Liver (tissue), 9 donors: Measurements from ENCODE around the gene SKI. TPM values are rescaled to one million over a fixed set of nuclear protein-coding genes. Genes with fewer than 3 reads are reported as not detected.
A peak's percentile ranks its signal among the peaks of the same experiment; 100 is the strongest.

Experiments used
- DNase-seq: peaks from one replicate; pipeline ENCODE4 v3.0.0-alpha.2; 2017; ENCODE audit warnings: low spot score
- H3K27ac ChIP-seq, 2 donors: one replicate each; pipeline ENCODE4 v1.7.0; 2013; ENCODE audit warnings: inconsistent platforms in 2 of 2, low read length in 2 of 2, control low read depth in 1 of 2, low read depth in 1 of 2, mild to moderate bottlenecking in 1 of 2
- H3K27me3 ChIP-seq, 4 donors: one replicate each; pipeline versions ENCODE4 v1.6.1 to v1.7.0; 2013; ENCODE audit warnings: low read length in 3 of 4, inconsistent platforms in 1 of 4, mild to moderate bottlenecking in 1 of 4, moderate library complexity in 1 of 4; ENCODE audit not compliant: control insufficient read depth in 4 of 4, insufficient read depth in 4 of 4
- H3K36me3 ChIP-seq, 4 donors: one replicate each; pipeline versions ENCODE4 v1.6.1 to v1.7.0; 2013; ENCODE audit warnings: low read length in 3 of 4, mild to moderate bottlenecking in 3 of 4, low read depth in 1 of 4, moderate library complexity in 1 of 4; ENCODE audit not compliant: control insufficient read depth in 4 of 4, insufficient read depth in 3 of 4
- H3K4me1 ChIP-seq, 4 donors: one replicate each; pipeline versions ENCODE4 v1.6.1 to v1.7.0; 2013; ENCODE audit warnings: low read length in 3 of 4, mild to moderate bottlenecking in 3 of 4, moderate library complexity in 1 of 4; ENCODE audit not compliant: control insufficient read depth in 4 of 4, insufficient read depth in 4 of 4
- H3K4me3 ChIP-seq, 3 donors: one replicate each; pipeline versions ENCODE4 v1.6.1 to v1.7.0; 2013; ENCODE audit warnings: low read length in 3 of 3, control low read depth in 1 of 3, low read depth in 1 of 3, mild to moderate bottlenecking in 1 of 3
- H3K9ac ChIP-seq, 2 donors: one replicate each; pipeline ENCODE4 v1.7.0; 2013; ENCODE audit warnings: low read length in 2 of 2, mild to moderate bottlenecking in 2 of 2, moderate library complexity in 2 of 2, control low read depth in 1 of 2, low read depth in 1 of 2
- H3K9me3 ChIP-seq, 4 donors: one replicate each; pipeline versions ENCODE4 v1.6.1 to v1.7.0; 2013; ENCODE audit warnings: low read length in 3 of 4; ENCODE audit not compliant: control insufficient read depth in 4 of 4
- EGR1 ChIP-seq, 2 donors: IDR thresholded peaks; 2 replicates each; pipeline ENCODE4 v1.6.1; 2016 to 2018; ENCODE audit warnings: antibody characterized with exemption in 2 of 2, low read depth in 2 of 2
- FOXA1 ChIP-seq: IDR thresholded peaks from 2 replicates; pipeline ENCODE4 v1.6.1; 2016; ENCODE audit warnings: antibody characterized with exemption
- FOXA2 ChIP-seq: IDR thresholded peaks from 2 replicates; pipeline ENCODE4 v1.6.1; 2016; ENCODE audit warnings: antibody characterized with exemption
- GABPA ChIP-seq, 2 donors: IDR thresholded peaks in 1 of 2; conservative IDR thresholded peaks in 1 of 2; 2 replicates each; pipeline ENCODE4 v1.6.1; 2016; ENCODE audit warnings: antibody characterized with exemption in 2 of 2, mild to moderate bottlenecking in 1 of 2, moderate library complexity in 1 of 2
- HNF4A ChIP-seq, 2 donors: conservative IDR thresholded peaks; 2 replicates each; pipeline ENCODE4 v1.6.1; 2016; ENCODE audit warnings: antibody characterized with exemption in 2 of 2, mild to moderate bottlenecking in 2 of 2
- HNF4G ChIP-seq: IDR thresholded peaks from 2 replicates; pipeline ENCODE4 v1.6.1; 2016; ENCODE audit warnings: antibody characterized with exemption
- JUND ChIP-seq, 2 donors: IDR thresholded peaks; 2 replicates each; pipeline ENCODE4 v1.6.1; 2016; ENCODE audit warnings: antibody characterized with exemption in 2 of 2
- NR2F2 ChIP-seq: IDR thresholded peaks from 2 replicates; pipeline ENCODE4 v1.6.1; 2016; ENCODE audit warnings: antibody characterized with exemption
- RAD21 ChIP-seq, 2 donors: IDR thresholded peaks; 2 replicates each; pipeline ENCODE4 v1.6.1; 2016; ENCODE audit warnings: antibody characterized with exemption in 2 of 2, mild to moderate bottlenecking in 2 of 2
- RXRA ChIP-seq, 2 donors: IDR thresholded peaks; 2 replicates each; pipeline ENCODE4 v1.6.1; 2017 to 2018; ENCODE audit warnings: antibody characterized with exemption in 2 of 2, mild to moderate bottlenecking in 1 of 2
- SP1 ChIP-seq: IDR thresholded peaks from 2 replicates; pipeline ENCODE4 v1.6.1; 2018; ENCODE audit warnings: antibody characterized with exemption, mild to moderate bottlenecking
- TAF1 ChIP-seq: conservative IDR thresholded peaks from 2 replicates; pipeline ENCODE4 v1.6.1; 2016; ENCODE audit warnings: antibody characterized with exemption, mild to moderate bottlenecking
- YY1 ChIP-seq: IDR thresholded peaks from 2 replicates; pipeline ENCODE4 v1.6.1; 2016; ENCODE audit warnings: antibody characterized with exemption, mild to moderate bottlenecking
- WGBS: extraction: QIAGEN DNeasy Blood & Tissue Kit; methylation state at CpG from one replicate; pipeline ENCODE4 v1.1.7; 2013; 5-methylcytosine and 5-hydroxymethylcytosine counted together
- polyA plus RNA-seq, 2 donors: library from polyadenylated mRNA; stranded (reverse) in 1 of 2; unstranded in 1 of 2; fragments of 200-250 nt in 1 of 2; fragments of >200 nt in 1 of 2; fragmentation: Nextera tagmentation in 1 of 2; extraction: Ambion mirVana in 1 of 2; gene quantifications; one replicate each; pipeline versions ENCODE4 v1.2.1 to v1.2.3, GENCODE V29; 2013 to 2015
- total RNA-seq, 2 donors: library from RNA; depleted of rRNA; stranded (reverse); fragments of >200 nt; gene quantifications; one replicate each; pipeline ENCODE4 v1.2.3, GENCODE V29; 2014
- TF ChIP-seq, protein P1 (sequence below): IDR thresholded peaks from 2 replicates; pipeline ENCODE4 v1.6.1; 2016; ENCODE audit warnings: antibody characterized with exemption
- TF ChIP-seq, protein P2 (sequence below): IDR thresholded peaks from 2 replicates; pipeline ENCODE4 v1.6.1; 2016; ENCODE audit warnings: antibody characterized with exemption
- TF ChIP-seq, protein P3 (sequence below): IDR thresholded peaks from 2 replicates; pipeline ENCODE4 v1.6.1; 2016; ENCODE audit warnings: antibody characterized with exemption, mild to moderate bottlenecking
- TF ChIP-seq, protein P4 (sequence below): IDR thresholded peaks from 2 replicates; pipeline ENCODE4 v1.6.1; 2016; ENCODE audit warnings: antibody characterized with exemption
- TF ChIP-seq, protein P5 (sequence below): fragments of 150-350 bp; IDR thresholded peaks from 2 replicates; pipeline ENCODE4 v1.5.1; 2017; ENCODE audit warnings: improper control_type of control experiment, low read depth, low read length; ENCODE audit not compliant: missing input control
- donor health status: healthy.
- donor health status: healthy.
- donor health status: healthy.
- donor health status: healthy.
- donor health status: healthy.

Gene SKI
- total and polyA plus RNA-seq, 4 donors, result 3.2 to 21.3 (median 19.5) TPM

DNA sequence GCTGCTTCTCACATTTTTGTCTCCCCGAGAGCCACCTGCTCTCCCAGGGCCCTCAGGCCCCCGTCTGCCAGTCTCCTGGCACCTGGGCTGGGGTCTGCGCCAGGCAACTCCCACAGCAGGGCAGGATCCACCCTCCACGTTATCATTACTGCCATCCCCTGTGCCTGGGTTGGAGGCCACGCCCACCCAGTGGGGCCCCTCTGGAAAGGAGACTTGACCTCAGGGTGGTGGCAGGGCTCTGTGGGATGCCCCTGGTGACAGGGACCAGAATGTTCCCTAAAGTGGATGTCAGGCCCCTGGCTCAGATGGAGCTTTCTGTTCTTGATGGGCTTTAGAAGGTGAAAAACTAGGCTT lies 66.6 kb downstream of the SKI start:
- Histone ChIP-seq H3K36me3 (no peaks in the 10 kb centered on the region), H3K27ac (no peak overlapping the region), H3K4me3 (no peak overlapping the region), H3K9me3 (no peaks in the 10 kb centered on the region), H3K9ac (no peak overlapping the region), H3K27me3 (no peaks in the 10 kb centered on the region), H3K4me1 (peaks cover 13 to 64% (median 42%) of the 10 kb centered on the region in 4 donors)
- DNase-seq, result peak; percentile 63
- WGBS, result 95% methylated on average over 5 of the region's 5 CpGs
- TF ChIP-seq HNF4G, result no peak
- no peak for TF ChIP-seq RXRA (IDR thresholded peaks at IDR 0.05)
- TF ChIP-seq, protein P1, sequence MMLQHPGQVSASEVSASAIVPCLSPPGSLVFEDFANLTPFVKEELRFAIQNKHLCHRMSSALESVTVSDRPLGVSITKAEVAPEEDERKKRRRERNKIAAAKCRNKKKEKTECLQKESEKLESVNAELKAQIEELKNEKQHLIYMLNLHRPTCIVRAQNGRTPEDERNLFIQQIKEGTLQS, result no peak
- no peak for TF ChIP-seq HNF4A (conservative IDR thresholded peaks at IDR 0.05)
- TF ChIP-seq, protein P2, sequence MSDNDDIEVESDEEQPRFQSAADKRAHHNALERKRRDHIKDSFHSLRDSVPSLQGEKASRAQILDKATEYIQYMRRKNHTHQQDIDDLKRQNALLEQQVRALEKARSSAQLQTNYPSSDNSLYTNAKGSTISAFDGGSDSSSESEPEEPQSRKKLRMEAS, result no peak
- TF ChIP-seq EGR1 (IDR thresholded peaks at IDR 0.05; ENCODE audit: low read depth in 2 of 2), result no peak
- no peak for TF ChIP-seq JUND (IDR thresholded peaks at IDR 0.05)
- TF ChIP-seq TAF1, result no peak
- TF ChIP-seq, protein P3, sequence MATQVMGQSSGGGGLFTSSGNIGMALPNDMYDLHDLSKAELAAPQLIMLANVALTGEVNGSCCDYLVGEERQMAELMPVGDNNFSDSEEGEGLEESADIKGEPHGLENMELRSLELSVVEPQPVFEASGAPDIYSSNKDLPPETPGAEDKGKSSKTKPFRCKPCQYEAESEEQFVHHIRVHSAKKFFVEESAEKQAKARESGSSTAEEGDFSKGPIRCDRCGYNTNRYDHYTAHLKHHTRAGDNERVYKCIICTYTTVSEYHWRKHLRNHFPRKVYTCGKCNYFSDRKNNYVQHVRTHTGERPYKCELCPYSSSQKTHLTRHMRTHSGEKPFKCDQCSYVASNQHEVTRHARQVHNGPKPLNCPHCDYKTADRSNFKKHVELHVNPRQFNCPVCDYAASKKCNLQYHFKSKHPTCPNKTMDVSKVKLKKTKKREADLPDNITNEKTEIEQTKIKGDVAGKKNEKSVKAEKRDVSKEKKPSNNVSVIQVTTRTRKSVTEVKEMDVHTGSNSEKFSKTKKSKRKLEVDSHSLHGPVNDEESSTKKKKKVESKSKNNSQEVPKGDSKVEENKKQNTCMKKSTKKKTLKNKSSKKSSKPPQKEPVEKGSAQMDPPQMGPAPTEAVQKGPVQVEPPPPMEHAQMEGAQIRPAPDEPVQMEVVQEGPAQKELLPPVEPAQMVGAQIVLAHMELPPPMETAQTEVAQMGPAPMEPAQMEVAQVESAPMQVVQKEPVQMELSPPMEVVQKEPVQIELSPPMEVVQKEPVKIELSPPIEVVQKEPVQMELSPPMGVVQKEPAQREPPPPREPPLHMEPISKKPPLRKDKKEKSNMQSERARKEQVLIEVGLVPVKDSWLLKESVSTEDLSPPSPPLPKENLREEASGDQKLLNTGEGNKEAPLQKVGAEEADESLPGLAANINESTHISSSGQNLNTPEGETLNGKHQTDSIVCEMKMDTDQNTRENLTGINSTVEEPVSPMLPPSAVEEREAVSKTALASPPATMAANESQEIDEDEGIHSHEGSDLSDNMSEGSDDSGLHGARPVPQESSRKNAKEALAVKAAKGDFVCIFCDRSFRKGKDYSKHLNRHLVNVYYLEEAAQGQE, result no peak
- no peak for TF ChIP-seq FOXA2
- TF ChIP-seq FOXA1, result no peak
- TF ChIP-seq SP1, result no peak
- TF ChIP-seq, protein P4, sequence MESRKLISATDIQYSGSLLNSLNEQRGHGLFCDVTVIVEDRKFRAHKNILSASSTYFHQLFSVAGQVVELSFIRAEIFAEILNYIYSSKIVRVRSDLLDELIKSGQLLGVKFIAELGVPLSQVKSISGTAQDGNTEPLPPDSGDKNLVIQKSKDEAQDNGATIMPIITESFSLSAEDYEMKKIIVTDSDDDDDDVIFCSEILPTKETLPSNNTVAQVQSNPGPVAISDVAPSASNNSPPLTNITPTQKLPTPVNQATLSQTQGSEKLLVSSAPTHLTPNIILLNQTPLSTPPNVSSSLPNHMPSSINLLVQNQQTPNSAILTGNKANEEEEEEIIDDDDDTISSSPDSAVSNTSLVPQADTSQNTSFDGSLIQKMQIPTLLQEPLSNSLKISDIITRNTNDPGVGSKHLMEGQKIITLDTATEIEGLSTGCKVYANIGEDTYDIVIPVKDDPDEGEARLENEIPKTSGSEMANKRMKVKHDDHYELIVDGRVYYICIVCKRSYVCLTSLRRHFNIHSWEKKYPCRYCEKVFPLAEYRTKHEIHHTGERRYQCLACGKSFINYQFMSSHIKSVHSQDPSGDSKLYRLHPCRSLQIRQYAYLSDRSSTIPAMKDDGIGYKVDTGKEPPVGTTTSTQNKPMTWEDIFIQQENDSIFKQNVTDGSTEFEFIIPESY, result no peak
- no peak for TF ChIP-seq GABPA (IDR thresholded peaks at IDR 0.05 in 1 of 2, conservative IDR thresholded peaks at IDR 0.05 in 1 of 2)
- no peak for TF ChIP-seq YY1
- no peak for TF ChIP-seq NR2F2
- TF ChIP-seq, protein P5, sequence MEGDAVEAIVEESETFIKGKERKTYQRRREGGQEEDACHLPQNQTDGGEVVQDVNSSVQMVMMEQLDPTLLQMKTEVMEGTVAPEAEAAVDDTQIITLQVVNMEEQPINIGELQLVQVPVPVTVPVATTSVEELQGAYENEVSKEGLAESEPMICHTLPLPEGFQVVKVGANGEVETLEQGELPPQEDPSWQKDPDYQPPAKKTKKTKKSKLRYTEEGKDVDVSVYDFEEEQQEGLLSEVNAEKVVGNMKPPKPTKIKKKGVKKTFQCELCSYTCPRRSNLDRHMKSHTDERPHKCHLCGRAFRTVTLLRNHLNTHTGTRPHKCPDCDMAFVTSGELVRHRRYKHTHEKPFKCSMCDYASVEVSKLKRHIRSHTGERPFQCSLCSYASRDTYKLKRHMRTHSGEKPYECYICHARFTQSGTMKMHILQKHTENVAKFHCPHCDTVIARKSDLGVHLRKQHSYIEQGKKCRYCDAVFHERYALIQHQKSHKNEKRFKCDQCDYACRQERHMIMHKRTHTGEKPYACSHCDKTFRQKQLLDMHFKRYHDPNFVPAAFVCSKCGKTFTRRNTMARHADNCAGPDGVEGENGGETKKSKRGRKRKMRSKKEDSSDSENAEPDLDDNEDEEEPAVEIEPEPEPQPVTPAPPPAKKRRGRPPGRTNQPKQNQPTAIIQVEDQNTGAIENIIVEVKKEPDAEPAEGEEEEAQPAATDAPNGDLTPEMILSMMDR, result no peak
- TF ChIP-seq RAD21 (IDR thresholded peaks at IDR 0.05), result no peak
